Keratinocyte (primary cell): ENCODE results near the gene TMEM50B. TPM values are rescaled to one million over a fixed set of nuclear protein-coding genes. Genes with fewer than 3 reads are reported as not detected.

Source experiments
- DNase-seq: peaks from one replicate; pipeline ENCODE4 v3.0.0-alpha.2; 2011; ENCODE audit warnings: low read depth, missing footprints, low spot score
- FAIRE-seq: peaks from 2 replicates; lab custom pipeline; 2011; peaks lifted over from hg19 to GRCh38; lab: Jason Lieb, UNC
- H2AFZ ChIP-seq: 2 replicates; pipeline ENCODE4 v1.6.0; 2012; ENCODE audit warnings: low read length, control low read depth, inconsistent platforms; ENCODE audit not compliant: control insufficient read depth
- H3K27ac ChIP-seq: 2 replicates; pipeline ENCODE4 v1.5.1; 2011; ENCODE audit warnings: low read length; ENCODE audit not compliant: control insufficient read depth, insufficient read depth
- H3K27me3 ChIP-seq: 3 replicates; pipeline ENCODE4 v1.6.0; 2011; ENCODE audit warnings: low read length; ENCODE audit not compliant: control insufficient read depth, insufficient read depth; ENCODE audit errors: extremely low read depth
- H3K36me3 ChIP-seq, 2 experiments: 2 replicates in 1 of 2; 3 replicates in 1 of 2; pipeline ENCODE4 v1.5.1; 2011; ENCODE audit warnings: low read length in 2 of 2, mild to moderate bottlenecking in 1 of 2; ENCODE audit not compliant: control insufficient read depth in 2 of 2, insufficient read depth in 2 of 2; ENCODE audit errors: extremely low read depth in 1 of 2
- H3K4me1 ChIP-seq: 3 replicates; pipeline ENCODE4 v1.5.1; 2011; ENCODE audit warnings: low read length; ENCODE audit not compliant: control insufficient read depth, insufficient read depth; ENCODE audit errors: extremely low read depth
- H3K4me2 ChIP-seq: 3 replicates; pipeline ENCODE4 v1.6.0; 2011; ENCODE audit warnings: low read depth, low read length; ENCODE audit not compliant: control insufficient read depth, insufficient read depth; ENCODE audit errors: extremely low read depth
- H3K4me3 ChIP-seq, 3 experiments: fragments of 200-600 bp in 1 of 3; sonication (generic) in 1 of 3; 2 replicates in 2 of 3; 3 replicates in 1 of 3; pipeline ENCODE4 v1.5.1; 2011 to 2016; ENCODE audit warnings: low read length in 3 of 3, mild to moderate bottlenecking in 3 of 3, control low read depth in 2 of 3, inconsistent platforms in 1 of 3, low read depth in 1 of 3, mixed read lengths in 1 of 3, mixed run types in 1 of 3, moderate library complexity in 1 of 3; ENCODE audit not compliant: control insufficient read depth in 2 of 3, insufficient read depth in 2 of 3; ENCODE audit errors: extremely low read depth in 1 of 3
- H3K79me2 ChIP-seq: 2 replicates; pipeline ENCODE4 v1.6.0; 2012; ENCODE audit warnings: low read length; ENCODE audit not compliant: control insufficient read depth, insufficient read depth
- H3K9ac ChIP-seq: 3 replicates; pipeline ENCODE4 v1.6.0; 2011; ENCODE audit warnings: low read length; ENCODE audit not compliant: control insufficient read depth, insufficient read depth; ENCODE audit errors: extremely low read depth
- H3K9me1 ChIP-seq: 3 replicates; pipeline ENCODE4 v1.6.0; 2011; ENCODE audit warnings: low read length; ENCODE audit not compliant: control insufficient read depth, insufficient read depth; ENCODE audit errors: extremely low read depth
- H3K9me3 ChIP-seq: 2 replicates; pipeline ENCODE4 v1.5.1; 2012; ENCODE audit warnings: low read depth, low read length; ENCODE audit not compliant: control insufficient read depth
- H4K20me1 ChIP-seq: 3 replicates; pipeline ENCODE4 v1.6.0; 2011; ENCODE audit warnings: low read length; ENCODE audit not compliant: control insufficient read depth, insufficient read depth; ENCODE audit errors: extremely low read depth
- EZH2 ChIP-seq: IDR thresholded peaks from one replicate; pipeline ENCODE4 v1.6.1; 2012; ENCODE audit warnings: inconsistent platforms, mild to moderate bottlenecking, low read length, moderate library complexity
- dilution Hi-C: fragments of 300-500 bp; cut with MboI; formaldehyde crosslinking; loops from one replicate; pipeline ENCODE4 v1.7.0; 2020; ENCODE audit warnings: low sequenced_read_pairs; ENCODE audit not compliant: extremely low pct_ligation_motif_present
- polyA plus RNA-seq, 5 experiments: library from polyadenylated mRNA; depleted of rRNA in 3 of 5; stranded (reverse) in 3 of 5; stranded (forward) in 1 of 5; unstranded in 1 of 5; fragments of >200 nt; gene quantifications; 1 replicate in 1 of 5; 2 replicates in 3 of 5; 3 replicates in 1 of 5; pipeline versions ENCODE4 v1.2.1 to v1.2.3, GENCODE V29; 2011 to 2012; ENCODE audit warnings: missing spikeins in 2 of 5, low read depth in 1 of 5, low replicate concordance in 1 of 5
- TF ChIP-seq, protein P1 (sequence below), 3 experiments: IDR thresholded peaks in 1 of 3; conservative IDR thresholded peaks in 1 of 3; optimal IDR thresholded peaks in 1 of 3; 2 replicates in 2 of 3; 3 replicates in 1 of 3; pipeline versions ENCODE3 to v1.5.1; 2011; ENCODE audit warnings: low read length in 3 of 3, mild to moderate bottlenecking in 3 of 3, moderate library complexity in 2 of 3, control low read depth in 1 of 3, inconsistent platforms in 1 of 3; ENCODE audit not compliant: insufficient read depth in 2 of 3; ENCODE audit errors: extremely low read depth in 1 of 3

TMEM50B gene
- polyA plus RNA-seq, 1 donor (not counting 4 experiments of a cell fraction or from before 2014, with no cell fraction given), result 39.7 TPM

- dilution Hi-C loops, result no loop called here
These were observed 1.6 kb downstream of the TMEM50B start for GRCh38 chr21:33478182-33478581.

GRCh38 chr21:33477066-33477465 lies 2.7 kb downstream of the TMEM50B start:
- no peak for TF ChIP-seq EZH2
- TF ChIP-seq, protein P1, sequence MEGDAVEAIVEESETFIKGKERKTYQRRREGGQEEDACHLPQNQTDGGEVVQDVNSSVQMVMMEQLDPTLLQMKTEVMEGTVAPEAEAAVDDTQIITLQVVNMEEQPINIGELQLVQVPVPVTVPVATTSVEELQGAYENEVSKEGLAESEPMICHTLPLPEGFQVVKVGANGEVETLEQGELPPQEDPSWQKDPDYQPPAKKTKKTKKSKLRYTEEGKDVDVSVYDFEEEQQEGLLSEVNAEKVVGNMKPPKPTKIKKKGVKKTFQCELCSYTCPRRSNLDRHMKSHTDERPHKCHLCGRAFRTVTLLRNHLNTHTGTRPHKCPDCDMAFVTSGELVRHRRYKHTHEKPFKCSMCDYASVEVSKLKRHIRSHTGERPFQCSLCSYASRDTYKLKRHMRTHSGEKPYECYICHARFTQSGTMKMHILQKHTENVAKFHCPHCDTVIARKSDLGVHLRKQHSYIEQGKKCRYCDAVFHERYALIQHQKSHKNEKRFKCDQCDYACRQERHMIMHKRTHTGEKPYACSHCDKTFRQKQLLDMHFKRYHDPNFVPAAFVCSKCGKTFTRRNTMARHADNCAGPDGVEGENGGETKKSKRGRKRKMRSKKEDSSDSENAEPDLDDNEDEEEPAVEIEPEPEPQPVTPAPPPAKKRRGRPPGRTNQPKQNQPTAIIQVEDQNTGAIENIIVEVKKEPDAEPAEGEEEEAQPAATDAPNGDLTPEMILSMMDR (optimal IDR thresholded peaks at IDR 0.05 in 1 of 3, IDR thresholded peaks at IDR 0.05 in 1 of 3, conservative IDR thresholded peaks at IDR 0.05 in 1 of 3; ENCODE audit: extremely low read depth in 1 of 3, insufficient read depth in 2 of 3, low read length in 3 of 3), result no peak
- Histone ChIP-seq H4K20me1 (no peaks in the 10 kb centered on the region), H3K79me2 (peaks cover 42% of the 10 kb centered on the region), H3K9ac (no peak overlapping the region), H3K9me1 (no peaks in the 10 kb centered on the region), H3K9me3 (no peaks in the 10 kb centered on the region), H3K4me3 (no peak overlapping the region), H3K27me3 (no peaks in the 10 kb centered on the region), H3K27ac (no peak overlapping the region), H2AFZ (no peak overlapping the region), H3K4me1 (peaks cover 8% of the 10 kb centered on the region), H3K36me3 (no peaks in the 10 kb centered on the region), H3K4me2 (no peak overlapping the region)
- FAIRE-seq, result no peak
- DNase-seq, result no peak
- dilution Hi-C loops, result no loop called here

More at GRCh38 chr21:33478182-33478581, 1.6 kb downstream of the TMEM50B start:
- Histone ChIP-seq H3K27ac (peak overlapping the region; percentile 83), H3K9me3 (no peaks in the 10 kb centered on the region), H3K4me1 (peaks cover 8% of the 10 kb centered on the region), H3K79me2 (peaks cover 36% of the 10 kb centered on the region), H3K4me3 (peak overlapping the region; percentile 90 to 98 (median 94)), H3K36me3 (no peaks in the 10 kb centered on the region), H3K9me1 (no peaks in the 10 kb centered on the region), H3K4me2 (peak overlapping the region; percentile 94), H4K20me1 (no peaks in the 10 kb centered on the region), H3K27me3 (no peaks in the 10 kb centered on the region), H3K9ac (peak overlapping the region; percentile 91), H2AFZ (peak overlapping the region; percentile 87)
- TF ChIP-seq, protein P1 (optimal IDR thresholded peaks at IDR 0.05 in 1 of 3, IDR thresholded peaks at IDR 0.05 in 1 of 3, conservative IDR thresholded peaks at IDR 0.05 in 1 of 3; ENCODE audit: extremely low read depth in 1 of 3, insufficient read depth in 2 of 3, low read length in 3 of 3), result no peak
- no peak for TF ChIP-seq EZH2
- DNase-seq (no peak), FAIRE-seq (no peak)
